Erythroblast (primary cell): ENCODE data around the gene IRF9.

Source experiments
- GATA1 ChIP-seq: IDR thresholded peaks from 2 replicates; pipeline ENCODE4 v1.6.1; 2011; ENCODE audit warnings: low read depth, mild to moderate bottlenecking, control low read depth, low read length, moderate library complexity
- POLR2A ChIP-seq: IDR thresholded peaks from 2 replicates; pipeline ENCODE4 v1.6.1; 2011; ENCODE audit warnings: mild to moderate bottlenecking, low read length

DNA sequence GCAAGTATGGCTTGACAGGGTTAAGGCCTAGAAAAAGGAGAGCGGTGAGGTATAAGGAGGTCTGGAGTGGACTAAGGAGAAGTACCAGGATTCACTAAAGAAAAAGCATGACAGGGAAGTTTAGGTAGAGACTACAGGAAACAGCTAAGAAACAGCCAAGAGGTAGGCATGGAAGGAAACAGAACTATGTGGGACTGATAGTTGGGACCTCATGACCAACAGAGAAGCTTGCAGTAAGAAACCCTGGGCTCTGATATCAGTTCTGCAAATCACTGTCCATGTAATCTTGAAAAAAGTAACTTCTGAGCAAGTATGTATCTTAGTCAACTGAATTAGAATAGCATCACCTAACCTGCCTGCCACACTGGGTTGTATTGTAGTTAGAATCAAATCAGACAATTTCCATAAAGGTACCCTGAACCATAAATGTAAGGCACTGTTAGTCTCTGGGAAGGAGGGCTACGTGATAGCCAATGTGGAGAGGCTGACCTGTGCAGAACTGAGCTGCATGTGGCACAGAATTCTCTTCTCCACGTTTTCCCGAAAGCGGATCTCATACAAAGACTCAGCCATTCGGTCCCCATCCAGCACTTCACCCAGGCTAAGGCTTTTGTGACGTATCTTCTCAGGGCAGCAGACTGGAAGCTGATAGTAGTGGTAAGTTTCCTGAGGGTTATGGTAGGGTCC, 33.3 kb downstream of the IRF9 start:
- TF ChIP-seq POLR2A (no peak), GATA1 (no peak)
